AML-193 (cell line): ENCODE results near the gene PODNL1.

ENCODE experiments used
- DNase-seq, 2 experiments: peaks; one replicate each; lab custom pipeline; 2025; lab: John Stamatoyannopoulos, UW

Gene PODNL1, protein sequence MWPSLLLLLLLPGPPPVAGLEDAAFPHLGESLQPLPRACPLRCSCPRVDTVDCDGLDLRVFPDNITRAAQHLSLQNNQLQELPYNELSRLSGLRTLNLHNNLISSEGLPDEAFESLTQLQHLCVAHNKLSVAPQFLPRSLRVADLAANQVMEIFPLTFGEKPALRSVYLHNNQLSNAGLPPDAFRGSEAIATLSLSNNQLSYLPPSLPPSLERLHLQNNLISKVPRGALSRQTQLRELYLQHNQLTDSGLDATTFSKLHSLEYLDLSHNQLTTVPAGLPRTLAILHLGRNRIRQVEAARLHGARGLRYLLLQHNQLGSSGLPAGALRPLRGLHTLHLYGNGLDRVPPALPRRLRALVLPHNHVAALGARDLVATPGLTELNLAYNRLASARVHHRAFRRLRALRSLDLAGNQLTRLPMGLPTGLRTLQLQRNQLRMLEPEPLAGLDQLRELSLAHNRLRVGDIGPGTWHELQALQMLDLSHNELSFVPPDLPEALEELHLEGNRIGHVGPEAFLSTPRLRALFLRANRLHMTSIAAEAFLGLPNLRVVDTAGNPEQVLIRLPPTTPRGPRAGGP

GRCh38 chr19:13938301-13939064 lies at the start of gene PODNL1:
PODNL1 (minus strand) TSS chr19:13938417; CDS start chr19:13938181, 236 bp downstream.
- no peak for DNase-seq

GRCh38 chr19:13987101-13987890 lies 49.1 kb upstream of the PODNL1 start:
- DNase-seq, result peak; percentile 54 to 62

- peak; percentile 94 to 96 for DNase-seq
These were observed 48.2 kb upstream of the PODNL1 start for GRCh38 chr19:13986348-13986904.

- DNase-seq, result no peak
These were observed 47.6 kb upstream of the PODNL1 start for GRCh38 chr19:13985771-13986347.

GRCh38 chr19:13984875-13985741 lies 46.9 kb upstream of the PODNL1 start:
- no peak for DNase-seq

DNA sequence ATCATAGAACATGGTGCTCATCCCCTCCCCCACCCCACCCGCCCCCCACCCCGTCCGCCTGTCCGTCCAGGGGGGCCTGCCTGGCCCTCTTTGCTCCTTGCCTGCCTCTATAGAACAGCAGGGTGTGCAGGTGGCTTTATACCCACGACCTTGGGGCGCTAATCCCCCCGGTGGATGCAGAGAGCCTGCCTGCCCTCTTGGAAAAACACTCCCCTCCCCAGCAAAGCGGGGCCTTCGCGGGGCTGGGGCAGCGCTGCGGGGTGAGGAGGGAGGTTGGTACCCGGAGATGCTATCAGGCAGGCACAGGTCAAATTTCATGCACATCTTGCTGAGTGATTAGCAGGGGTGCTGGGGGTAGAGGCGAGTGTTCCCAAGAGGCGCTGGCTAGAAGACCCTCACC lies 46.0 kb upstream of the PODNL1 start:
- no peak for DNase-seq

- DNase-seq, result no peak
These were observed 45.1 kb upstream of the PODNL1 start for GRCh38 chr19:13983213-13983889.

- DNase-seq, result no peak
These were observed 44.6 kb upstream of the PODNL1 start for GRCh38 chr19:13982773-13983172.

GRCh38 chr19:13981988-13982501 lies 43.8 kb upstream of the PODNL1 start:
- DNase-seq, result no peak

DNA sequence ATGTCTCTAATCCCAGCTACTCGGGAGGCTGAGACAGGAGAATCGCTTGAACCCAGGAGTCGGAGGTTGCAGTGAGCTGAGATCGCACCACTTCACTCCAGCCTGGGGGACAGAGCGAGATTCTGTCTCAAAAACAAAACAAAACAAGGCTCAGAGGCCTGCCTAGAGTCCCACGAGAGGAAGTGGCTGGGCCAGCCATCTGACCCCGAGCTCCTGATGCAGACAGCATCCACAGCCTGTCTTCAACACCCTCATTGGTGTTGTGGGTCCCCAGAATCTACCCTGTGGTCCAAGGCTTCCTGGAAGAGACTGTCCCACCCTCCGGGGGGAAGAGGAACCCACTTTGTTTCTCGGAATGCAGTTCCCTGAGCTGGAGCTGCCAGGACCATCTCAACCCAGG lies 43.2 kb upstream of the PODNL1 start:
- no peak for DNase-seq

GRCh38 chr19:13981021-13981420 lies 42.8 kb upstream of the PODNL1 start:
- no peak for DNase-seq

GRCh38 chr19:13980340-13980739 lies 42.1 kb upstream of the PODNL1 start:
- no peak for DNase-seq

DNA sequence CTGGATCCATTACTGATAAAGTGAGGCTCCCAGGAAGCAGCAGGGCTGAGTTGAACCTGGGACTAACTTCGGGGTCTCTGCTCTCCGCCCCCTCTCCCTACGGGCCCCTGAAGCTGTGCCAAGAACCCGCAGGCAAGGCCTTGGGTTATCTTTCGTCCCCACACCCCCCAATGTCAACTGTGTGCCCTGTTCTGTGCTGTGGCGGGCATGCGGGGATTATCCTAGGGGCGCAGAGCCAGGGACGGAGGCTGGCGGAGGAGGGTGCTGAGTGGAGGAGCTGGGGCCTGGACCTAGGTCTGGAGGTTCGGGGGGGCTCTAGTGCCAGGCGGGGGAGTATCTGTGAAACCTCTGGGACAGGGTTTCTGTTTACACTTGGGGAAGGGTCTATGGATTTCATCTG lies 41.5 kb upstream of the PODNL1 start:
- DNase-seq, result no peak

DNA sequence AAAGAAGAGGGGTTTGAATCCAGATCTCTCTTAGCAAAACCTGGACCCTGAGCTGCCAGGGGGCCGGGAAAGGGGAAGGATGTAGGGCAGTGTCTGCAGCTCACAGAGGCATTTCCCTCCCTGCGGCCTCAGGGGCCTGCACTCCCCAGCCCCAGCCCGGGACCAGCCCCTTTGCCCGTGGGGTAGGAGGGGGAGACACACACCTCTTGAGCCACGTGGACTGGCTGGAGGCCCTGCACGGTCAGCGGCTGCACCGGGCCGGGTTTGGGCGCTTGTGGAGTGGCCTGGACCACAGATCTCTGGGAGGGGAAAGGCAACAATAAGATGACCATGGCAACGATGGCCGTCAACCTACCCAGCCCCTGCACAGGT lies 41.0 kb upstream of the PODNL1 start:
- no peak for DNase-seq

DNA sequence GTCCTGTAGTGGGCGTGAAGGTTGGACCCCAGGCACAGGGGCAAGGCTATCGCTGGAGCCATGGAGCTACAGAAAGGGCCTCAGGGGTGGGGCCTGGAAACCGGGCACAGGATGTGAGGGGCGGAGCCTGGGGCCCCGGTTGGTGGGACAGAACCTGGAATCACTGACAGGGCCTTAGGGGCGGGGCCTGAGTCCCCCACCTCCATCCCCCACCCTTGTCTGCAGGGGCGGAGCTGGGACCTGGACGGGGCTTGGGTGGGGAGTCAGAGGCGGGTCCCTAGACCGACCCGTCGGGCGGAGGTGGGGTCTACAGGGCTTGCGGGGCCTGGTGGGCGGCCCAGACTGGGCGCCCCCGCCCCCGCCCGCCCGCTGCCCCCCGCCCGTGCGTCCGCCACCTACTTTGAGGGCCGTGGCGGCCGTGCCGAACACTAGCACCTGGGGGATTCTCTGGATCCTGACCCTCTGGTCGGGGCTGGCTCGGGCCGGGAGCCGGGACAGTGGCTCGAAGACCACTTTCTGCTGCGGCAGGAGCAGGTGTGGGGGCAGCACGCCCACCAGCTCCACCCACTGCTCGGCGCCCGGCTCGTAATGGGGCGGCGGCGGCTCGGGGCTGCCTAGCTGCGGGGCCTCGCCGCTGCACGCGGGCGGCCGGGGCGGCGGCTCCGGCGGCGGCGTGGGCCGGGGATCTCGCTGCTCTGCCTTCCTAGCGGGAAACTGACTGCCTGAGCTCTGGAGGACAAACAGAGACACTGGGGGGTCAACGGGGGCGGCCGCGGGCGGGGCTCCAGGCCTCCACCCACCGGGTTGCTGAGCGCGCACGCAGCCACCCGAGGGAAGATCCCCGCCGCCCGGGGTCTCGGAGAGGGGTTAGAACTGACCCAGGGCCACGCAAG lies 40.4 kb upstream of the PODNL1 start:
- DNase-seq, result no peak

GRCh38 chr19:13977803-13978202 lies 39.6 kb upstream of the PODNL1 start:
- no peak for DNase-seq

GRCh38 chr19:13976446-13976845 lies 38.2 kb upstream of the PODNL1 start:
- DNase-seq, result no peak

DNA sequence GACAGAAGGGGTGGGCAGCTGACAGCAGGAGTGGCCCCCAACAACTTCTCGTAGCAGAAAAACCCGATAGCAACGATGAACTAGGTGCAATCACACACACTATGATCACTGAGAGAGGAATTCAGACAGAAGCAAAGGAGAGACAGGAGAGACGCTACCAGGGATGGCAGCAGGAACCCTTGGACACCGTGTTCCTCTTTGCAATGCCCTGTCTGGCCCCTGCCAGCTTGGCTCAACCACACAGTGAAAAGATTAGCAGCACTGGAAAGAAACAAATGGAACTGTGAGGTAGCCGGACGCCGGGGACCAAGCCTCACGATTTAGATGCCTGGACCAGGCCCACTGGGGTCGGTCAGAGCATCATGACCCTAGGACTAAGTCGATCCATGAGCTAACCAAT lies 37.7 kb upstream of the PODNL1 start:
- DNase-seq, result no peak

GRCh38 chr19:13974073-13974472 lies 35.9 kb upstream of the PODNL1 start:
- DNase-seq, result no peak
